Loucy (cell line): ENCODE results near the gene SH3RF3.

ENCODE experiments used
- EZH2phosphoT487 ChIP-seq: fragments of 200-600 bp; IDR thresholded peaks from 2 replicates; pipeline ENCODE4 v1.6.1; 2018; ENCODE audit warnings: antibody characterized with exemption, mild to moderate bottlenecking, moderate library complexity, borderline replicate concordance
- TF ChIP-seq, protein P1 (sequence below): fragments of 200-600 bp; sonication (generic); conservative IDR thresholded peaks from 2 replicates; pipeline ENCODE4 v1.5.1; 2014; ENCODE audit warnings: mild to moderate bottlenecking, antibody characterized with exemption, low read length

GRCh38 chr2:109203246-109204011 is 74.4 kb downstream of the SH3RF3 start:
- TF ChIP-seq EZH2phosphoT487: no peak
- TF ChIP-seq, protein P1, sequence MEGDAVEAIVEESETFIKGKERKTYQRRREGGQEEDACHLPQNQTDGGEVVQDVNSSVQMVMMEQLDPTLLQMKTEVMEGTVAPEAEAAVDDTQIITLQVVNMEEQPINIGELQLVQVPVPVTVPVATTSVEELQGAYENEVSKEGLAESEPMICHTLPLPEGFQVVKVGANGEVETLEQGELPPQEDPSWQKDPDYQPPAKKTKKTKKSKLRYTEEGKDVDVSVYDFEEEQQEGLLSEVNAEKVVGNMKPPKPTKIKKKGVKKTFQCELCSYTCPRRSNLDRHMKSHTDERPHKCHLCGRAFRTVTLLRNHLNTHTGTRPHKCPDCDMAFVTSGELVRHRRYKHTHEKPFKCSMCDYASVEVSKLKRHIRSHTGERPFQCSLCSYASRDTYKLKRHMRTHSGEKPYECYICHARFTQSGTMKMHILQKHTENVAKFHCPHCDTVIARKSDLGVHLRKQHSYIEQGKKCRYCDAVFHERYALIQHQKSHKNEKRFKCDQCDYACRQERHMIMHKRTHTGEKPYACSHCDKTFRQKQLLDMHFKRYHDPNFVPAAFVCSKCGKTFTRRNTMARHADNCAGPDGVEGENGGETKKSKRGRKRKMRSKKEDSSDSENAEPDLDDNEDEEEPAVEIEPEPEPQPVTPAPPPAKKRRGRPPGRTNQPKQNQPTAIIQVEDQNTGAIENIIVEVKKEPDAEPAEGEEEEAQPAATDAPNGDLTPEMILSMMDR: no peak
